Activated CD4-positive, CD25-positive, alpha-beta regulatory T cell treated with anti-CD3 and anti-CD28 coated beads, Interleukin-2, amount 50 U/mL, for 24 hours (primary cell): ENCODE results near the gene ZFP1.
"Not testable (repeated sequence)": the region's sequence is repeated elsewhere in the genome, so short reads cannot be mapped to it uniquely, and the experiment has no call there.

Experiments
- ATAC-seq, 2 donors: fragments of 150-1000 bp; cut with Tn5 transposase; one replicate each; pipeline ENCODE4 v1.10.0; 2021; ENCODE audit warnings: mild to moderate bottlenecking in 1 of 2, moderate library complexity in 1 of 2

Gene ZFP1

DNA sequence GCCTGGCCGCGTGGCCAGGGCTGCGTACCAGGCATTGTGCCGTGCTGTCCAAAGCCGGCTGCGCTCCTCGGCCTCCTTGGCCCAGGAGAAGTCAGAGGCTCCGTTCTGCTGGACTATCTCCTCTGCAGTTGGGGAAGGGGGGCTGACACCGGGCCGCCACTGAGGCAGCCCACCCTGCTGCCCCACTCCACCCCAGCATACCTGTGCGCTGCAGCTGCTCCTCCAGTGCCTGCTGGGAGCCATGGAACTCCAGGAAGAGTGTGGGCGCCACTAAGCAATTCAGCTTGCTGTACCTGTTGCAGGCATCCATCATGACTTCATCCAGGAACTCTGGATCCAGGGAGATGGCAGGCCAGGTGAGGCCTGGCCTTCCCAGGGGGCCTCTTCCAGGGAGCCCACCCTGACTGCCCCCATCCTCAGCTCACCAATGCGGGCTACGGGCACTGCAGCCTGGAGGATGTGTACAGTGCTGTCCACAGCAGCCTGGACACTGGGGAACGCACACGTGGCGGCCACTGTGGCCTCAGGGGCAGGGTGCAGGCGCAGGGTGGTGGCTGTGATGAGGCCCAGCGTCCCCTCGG lies 34.7 kb upstream of the ZFP1 start:
- ATAC-seq: no peak

DNA sequence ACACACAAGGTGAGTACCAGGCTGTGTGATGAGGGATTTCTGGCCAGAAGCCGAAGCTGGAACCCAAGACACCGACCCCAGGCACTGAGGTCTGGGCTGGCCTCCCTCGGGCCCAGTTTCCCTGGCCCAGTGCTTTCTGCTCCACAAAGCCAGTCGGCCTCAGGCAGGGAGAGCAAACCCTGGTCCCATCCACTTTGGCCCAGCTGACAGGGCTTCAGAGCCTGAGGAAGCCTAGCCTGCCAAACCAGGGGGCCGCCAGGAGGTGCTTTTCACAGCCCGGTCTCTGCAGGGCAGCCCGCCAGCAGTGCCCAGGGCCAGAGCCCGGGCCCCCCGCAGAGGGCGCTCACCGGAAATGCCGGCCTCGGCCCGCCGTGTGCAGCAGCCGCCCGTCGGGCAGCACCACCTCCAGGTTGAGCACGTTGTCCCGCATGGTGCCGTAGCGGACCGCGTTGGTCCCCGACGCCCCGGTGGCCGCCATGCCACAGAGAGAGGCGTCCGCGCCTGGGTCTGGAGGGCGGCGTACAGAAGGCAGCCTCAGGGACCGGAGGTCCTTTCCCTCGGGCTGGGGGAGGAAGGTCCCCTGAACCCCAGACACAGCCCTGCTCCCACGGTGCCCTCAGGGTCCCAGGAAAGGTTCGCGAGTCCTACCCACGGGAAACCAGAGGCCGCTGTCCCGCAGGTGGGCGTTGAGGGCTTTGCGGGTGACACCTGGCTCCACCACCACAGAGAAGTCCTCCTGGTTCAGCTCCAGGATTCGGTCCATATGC lies 34.0 kb upstream of the ZFP1 start:
- no peak for ATAC-seq

DNA sequence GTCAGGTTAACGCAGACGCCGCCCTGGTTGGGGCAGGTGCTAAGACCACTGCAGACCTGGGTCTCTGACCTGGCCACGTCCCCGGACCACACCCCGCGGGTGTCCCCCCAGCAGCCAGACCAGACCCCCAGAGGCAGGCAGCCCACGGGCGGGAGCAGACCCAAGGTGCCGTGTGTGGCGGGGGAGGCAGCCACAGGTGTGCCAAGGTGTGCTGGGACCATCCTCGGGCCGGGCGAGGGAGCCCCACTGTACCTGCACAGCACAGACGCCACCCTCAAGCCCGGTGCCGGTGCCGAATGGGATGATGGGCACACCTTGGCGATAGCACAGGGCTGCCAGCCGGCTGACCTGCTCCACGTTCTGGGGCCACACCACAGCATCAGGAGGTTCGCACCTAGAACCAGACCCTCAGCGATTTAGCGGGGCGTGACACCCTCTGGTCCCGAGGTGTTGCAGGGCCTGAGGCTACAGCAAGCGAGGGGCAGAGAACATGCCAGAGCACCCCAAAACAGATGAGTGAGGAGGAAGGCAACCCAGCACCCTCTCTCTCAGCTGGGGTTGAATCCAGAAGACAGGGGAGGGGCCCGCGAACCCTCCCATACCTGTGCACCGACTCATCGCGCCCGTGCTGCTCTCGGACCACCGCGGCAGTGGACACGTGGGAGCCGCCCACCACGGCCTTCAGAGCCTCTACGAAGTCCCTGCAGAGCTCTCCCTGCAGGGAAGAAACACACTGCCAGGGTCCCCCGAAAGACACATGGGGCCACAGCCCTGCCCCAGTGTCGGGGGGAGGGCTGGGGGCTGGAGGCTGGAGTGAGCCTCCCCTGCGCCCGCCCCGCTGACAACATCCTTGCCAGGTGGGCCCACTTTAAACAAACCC lies 33.1 kb upstream of the ZFP1 start:
- ATAC-seq: no peak

DNA sequence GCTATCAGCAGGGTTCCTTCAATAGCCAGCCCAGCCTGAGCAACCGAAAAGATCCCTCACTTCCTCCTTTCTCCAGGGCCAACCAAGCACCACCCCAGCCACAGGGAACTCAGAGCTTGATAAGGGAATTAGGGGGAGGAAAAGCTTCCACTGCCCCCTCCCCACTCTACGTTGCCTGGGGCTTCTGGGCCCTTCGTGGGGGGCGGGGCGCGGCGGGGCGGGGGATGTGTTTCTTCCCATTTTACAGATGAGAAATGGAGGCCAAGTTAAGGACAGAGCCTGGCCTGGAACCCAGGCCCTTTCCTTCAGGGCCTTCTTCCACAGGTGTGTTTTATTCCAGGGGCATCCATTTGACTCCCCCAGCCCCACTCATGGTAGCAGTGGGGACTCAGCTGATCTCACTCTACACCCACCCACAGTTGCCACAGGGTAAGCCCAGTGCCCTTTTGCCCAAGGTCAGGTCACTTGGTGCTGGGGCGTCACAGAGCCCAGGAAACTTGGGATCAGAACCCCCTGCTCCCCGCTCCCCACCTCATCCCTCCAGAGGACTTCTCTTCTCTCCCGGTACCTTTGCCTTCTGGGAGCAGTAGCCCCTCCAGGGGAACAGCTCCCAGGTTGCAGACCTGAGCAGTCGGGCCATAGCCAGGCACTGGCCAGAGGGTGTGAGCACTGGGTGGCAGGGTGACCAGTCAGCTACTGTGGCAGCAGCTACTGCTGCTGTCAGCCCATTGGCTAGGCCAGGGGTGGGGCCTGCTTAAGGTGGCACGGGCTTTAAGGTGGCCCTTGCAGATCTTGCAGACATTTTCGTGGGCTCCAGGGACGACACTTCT lies 32.0 kb upstream of the ZFP1 start, which contains the start of gene LDHD:
Gene LDHD (minus strand): TSS at position 700 of the 830 bp plus-strand sequence. CDS start 60 bp downstream, at position 640.
- peak; percentile 35 to 64 for ATAC-seq

DNA sequence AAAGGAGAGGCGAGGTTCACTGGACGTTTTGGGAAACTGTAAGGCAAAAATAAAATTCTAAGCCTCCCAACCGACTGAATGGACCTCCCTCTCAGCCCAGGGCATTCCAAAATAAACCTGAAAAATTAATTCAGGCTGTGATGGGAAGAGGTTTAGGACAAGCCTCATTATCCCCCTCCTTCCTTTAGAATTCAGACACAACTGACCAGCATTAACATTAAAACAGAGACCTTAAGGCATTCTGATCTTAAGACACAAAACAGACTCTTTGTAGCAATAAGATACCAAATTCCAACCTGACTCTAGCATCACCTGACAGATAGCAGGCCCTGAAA lies 31.4 kb upstream of the ZFP1 start:
- ATAC-seq: no peak

DNA sequence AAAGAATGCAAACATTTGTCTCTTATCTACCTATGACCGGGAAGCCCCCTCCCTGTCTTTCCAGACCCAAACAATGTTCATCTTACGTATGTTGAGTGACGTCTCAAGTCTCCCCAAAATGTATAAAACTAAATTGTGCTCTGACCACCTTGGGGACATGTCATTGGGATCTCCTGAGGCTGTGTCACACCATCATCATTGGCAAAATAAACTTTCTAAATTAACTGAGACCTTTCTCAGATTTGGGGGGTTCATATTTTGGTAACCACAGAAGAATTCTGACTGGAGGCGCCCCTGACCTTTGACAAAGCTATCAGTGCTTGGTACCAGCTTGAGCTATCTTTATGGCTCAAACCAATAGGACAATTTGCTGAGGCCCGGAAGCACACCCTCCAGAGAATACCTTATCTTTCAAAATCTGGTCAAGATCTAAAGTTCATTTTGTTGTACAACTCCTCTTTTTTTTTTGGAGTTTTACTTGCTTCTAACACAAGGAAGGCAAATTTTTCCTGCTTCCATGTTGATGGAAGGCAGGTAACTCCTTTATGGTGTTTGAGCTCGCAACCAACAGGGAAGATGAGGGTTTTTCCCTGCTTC lies 29.3 kb upstream of the ZFP1 start:
- no peak for ATAC-seq

DNA sequence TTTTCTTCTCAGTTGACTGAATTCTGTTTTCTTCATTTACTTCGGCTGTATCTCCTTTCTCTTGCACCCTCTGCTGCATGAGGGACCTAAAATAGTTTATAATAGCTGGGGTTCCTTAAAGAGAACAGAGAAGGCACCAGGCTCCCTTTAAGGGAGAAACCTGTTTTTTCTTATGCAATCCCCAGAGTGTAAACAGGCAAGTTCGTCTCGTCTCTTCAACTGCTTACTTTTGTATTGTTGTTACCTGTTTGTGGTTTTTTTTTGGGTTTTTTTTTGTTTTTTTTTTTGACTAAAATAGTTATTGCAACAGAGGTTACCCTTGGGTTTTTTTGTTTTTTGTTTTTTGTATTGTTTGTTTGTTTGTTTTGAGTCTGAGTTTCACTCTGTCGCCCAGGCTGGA lies 28.1 kb upstream of the ZFP1 start:
- ATAC-seq: no peak

DNA sequence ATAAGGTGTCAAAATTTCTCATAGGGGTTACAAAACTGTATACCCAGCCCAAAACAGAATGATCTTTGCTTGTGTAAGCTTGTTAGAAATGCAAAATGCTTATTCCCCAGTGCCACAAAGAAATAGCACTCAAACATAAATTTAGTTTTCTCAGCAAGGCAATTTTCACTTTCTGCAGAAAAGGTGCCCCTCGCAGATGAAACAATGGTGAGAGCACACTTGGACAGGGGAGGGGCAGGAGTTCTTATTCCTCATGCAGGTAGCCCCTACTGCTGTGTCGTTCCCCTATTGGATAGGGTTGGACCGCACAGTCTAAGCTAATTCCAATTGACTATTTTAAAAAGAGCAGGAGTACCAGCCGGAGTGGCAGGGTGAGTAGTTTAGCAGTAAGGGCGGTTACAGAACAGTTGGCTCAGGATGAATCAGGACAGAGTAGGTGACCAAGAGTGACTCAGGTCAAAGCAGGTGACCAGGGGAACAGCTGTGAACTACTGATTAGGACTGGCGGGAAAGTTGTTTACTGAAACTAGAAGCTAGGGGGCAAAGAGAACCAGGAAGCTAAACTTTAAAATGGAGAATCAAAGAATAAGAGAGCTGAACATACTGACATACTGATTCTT lies 26.3 kb upstream of the ZFP1 start:
- no peak for ATAC-seq

DNA sequence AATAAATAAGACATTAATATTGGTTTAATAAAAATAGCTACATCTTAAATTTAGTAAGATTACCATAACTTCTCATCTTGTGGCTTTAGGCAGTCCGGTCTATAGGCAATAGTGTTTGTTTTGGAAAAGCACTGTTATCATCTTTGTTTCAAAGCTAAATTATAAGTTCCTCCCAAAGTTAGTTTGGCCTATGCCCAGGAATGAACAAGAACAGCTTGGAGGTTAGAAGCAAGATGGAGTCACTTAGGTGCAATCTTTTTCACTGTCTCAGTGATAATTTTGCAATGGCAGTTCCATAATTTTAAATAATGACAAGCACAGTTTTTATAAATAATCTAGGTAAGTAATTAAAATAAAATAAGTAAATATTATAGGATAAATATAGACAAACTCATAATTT lies 25.7 kb upstream of the ZFP1 start:
- ATAC-seq: no peak

DNA sequence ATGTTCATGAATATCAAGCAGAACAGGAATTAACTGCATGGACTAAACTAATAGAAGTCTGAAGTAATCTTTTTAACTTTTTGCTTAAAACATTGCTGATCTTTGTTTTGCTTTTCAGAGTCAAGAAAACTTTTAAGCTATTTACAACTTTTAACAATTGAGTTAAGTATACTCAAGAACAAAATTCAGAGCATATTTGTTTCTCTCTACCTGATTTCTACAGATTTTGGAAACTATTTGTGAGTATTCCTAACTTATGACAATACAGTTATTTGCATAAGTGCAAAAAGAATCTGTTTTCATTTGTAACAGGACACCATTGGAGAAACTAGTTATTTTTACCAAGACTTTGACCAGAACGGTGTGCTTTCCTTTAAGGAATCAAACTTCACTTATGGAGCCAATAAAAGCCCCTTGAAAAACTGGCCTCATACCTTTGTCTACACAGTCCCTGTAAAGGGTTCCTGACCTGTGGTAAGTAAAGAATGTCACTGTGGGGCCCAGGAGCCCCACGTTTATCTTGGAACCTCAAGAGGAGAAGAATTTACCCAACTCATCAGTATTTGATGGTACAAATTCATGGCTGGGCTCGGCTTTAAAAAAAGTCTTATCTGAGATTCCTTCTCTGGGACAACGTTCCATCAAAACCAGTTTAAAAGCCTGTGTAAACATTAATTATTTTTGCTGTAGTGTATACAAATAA lies 20.5 kb upstream of the ZFP1 start:
- no peak for ATAC-seq

DNA sequence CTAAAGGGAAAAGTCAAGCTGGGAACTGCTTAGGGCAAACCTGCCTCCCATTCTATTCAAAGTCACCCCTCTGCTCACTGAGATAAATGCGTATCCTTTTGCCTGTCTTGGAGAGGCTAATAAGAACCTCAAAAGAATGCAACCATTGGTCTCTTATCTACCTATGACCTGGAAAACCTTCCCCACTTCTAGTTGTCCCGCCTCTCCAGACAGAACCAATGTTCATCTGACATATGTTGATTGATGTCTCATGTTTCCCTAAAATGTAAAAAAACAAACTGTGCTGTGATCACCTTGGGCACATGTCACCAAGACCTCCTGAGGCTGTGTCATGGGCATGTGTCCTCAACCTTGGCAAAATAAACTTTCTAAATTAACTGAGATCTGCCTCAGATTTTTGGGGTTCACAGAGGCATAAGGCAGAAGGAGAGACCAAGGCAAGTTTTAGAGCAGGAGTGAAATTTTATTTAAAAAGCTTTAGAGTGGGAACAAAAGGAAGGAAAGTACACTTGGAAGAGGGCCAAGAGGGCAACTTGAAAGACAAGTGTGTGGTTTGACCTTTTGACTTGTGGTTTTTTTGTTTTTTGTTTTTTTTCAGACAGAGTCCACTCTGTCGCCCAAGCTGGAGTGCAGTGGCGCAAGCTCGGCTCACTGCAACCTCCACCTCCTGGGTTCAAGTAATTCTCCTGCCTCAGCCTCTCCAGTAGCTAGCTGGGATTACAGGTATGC lies 18.7 kb upstream of the ZFP1 start:
- ATAC-seq: not testable (repeated sequence)

DNA sequence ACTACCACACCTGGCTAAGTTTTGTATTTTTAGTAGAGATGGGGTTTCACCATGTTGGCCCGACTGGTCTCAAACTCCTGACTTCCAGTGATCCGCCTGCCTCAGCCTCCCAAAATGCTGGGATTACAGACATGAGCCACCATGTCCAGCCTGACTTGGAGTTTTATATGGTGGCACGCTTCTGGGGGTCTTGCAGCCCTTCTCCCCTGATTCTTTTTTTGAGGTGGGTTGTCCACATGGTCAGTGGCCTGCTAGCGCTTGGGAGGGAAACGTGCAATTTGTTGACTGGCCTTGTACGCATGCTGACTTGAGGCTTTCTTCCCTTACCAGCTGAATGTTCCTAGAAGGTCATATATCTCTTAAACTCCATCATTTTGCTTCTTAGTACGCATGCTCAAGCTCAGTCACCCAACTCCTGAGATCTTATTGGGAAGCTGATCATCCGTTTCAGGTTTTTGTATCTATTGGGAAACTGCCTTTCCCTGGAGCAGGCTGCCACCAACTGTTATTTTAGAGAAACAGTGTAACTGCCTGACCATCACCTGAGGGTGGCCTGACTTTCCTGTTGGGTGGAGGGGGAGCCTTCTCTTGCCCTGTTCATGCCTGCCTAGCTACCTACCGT lies 18.1 kb upstream of the ZFP1 start:
- no peak for ATAC-seq

DNA sequence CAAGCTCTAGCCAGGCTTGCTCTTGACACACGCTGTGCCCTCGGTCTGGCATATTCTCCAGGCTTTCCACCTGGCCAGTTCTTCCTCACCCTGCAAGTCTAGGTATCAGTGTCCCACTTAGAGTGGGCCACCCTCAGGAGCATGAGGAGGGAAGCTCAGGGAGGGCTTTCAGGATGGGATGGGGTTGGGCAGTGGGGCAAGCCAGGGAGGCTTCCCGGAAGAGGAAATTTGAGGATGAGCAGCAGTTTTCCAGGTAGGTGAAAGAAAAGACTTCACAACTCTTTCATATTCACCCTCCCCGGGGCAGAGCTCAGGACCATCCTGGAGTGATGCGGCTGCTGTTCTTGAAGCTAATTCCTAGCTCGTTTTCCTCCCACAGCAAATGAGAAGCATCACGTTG lies 17.2 kb upstream of the ZFP1 start:
- ATAC-seq: no peak

DNA sequence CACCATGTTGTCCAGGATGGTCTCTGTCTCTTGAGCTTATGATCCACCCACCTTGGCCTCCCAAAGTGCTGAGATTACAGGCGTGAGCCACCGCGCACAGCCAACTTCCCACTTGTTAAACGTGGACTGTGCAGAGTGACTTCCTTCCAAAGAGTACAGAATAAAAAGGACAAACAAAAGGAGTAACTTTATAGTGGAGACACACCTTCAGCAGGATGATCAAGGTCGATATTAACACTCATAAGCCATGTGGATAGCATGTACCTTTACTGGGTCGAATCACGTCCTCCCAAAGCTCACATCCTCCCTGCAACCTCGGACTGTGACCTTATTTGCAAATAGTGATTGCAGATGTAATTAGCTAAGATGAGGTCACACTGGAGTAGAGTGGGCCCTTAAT lies 10.1 kb upstream of the ZFP1 start:
- no peak for ATAC-seq

DNA sequence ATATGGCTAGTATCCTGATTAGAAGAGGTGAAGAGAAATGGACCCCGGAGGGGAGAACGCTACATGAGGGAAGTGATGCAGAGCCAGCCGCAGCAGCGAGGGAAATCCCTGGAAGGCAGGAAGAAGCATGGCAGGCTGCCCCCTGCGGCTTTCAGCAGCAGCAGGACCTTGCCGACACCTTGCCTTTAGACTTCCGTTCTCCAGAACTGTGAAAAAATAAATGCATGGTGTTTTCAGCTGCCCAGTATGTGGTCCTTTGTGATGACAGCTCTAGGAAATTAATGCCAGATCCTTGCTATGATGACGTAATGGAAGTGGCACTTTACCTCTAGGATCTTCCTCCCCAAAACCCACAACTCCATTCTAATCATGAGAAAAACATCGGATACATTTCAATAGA lies 9.7 kb upstream of the ZFP1 start:
- no peak for ATAC-seq

DNA sequence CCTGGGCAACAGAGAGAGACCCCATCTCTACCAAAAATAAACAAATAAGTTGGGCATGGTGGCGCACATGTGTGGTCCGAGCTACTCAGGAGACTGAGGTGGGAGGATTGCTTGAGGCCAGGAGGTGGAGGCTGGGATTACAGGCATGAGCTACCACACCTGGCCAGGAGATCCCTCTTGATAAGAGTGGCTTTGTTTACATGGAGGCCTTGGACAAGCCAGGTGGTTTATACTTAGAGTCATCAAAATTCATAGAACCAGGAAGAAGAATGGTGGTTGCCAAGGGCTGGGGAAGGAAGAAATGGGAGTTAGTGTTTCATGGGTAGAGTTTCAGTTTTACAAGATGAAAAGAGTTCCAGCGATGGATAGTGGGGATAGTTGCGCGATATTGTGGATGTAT lies 8.8 kb upstream of the ZFP1 start:
- ATAC-seq: no peak

DNA sequence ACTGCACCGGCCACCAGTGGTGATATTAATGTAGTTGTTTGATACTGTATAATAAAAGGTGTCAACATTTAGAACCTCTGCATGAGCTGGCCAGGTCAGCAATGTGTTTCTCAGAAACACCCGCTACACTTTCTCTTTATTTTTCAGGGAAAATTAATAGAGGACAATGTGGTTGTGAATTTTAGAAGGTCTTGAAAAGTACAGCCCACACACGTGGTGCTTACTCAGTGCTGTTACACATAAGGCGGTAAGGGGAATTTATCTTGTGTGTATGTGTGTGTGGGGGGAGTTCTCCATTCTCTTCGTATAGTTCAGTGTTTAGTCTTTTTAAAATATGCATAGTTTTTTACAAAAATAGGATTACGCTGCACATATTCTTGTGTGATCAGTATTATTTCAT lies 4.4 kb upstream of the ZFP1 start:
- ATAC-seq: no peak

DNA sequence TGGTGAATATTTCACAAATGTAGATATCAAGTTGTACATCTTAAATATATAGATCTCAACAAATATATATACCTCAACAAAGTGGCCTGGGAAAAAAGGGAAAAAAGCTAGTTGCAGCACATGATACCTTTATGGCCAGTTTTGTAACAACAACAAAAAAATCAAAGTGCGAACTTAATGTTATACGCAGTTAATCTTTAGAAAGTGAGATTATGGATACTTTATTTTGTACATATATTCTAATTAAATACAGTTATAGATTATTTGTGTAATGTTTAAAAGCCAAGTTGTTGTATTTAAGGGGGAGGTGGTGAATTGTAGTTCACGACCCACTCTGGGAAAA lies 385 bp upstream of the ZFP1 start:
- no peak for ATAC-seq

DNA sequence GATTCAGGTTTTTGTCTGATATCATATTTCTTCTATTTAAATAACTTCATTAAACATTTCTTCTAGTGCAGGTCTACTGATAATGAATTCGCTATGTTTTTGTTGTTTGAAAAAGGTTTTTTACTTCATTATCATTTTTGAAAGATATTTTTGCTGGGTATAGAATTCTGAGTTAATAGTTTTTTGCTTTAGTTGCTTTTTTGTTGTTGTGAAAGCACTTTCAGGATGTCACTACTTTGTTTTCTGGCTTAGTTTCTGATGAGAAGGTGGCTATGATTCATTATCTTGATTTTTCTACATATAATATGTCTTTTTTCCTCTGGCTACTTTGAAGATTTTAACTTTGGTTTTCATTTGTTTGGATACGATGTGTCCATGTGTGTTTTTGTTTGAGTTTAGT lies 3.5 kb downstream of the ZFP1 start:
- ATAC-seq: no peak

DNA sequence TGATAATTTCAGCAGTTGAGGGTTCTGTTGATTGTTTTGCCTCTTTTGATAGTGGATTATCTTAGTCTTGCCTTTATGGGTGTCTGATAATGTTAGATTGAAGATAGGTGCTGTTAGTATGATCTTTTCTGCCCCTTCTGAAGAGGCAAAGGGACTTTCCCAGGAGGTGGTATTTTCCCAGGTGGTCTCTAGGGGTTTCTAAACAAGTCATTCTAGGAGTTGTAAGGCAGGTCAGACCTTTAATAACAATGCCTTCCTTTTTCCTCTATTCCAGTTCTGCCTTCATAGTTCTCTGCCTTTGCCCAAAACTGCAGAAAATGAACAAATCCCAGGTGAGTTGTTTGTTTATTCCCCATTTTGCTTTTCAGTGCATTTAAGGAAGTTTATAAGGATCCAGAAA lies 4.3 kb downstream of the ZFP1 start:
- no peak for ATAC-seq
